Measurements from ENCODE around the gene OR5K1.

The OR5K1 gene

GRCh38 chr3:98501270-98501669, 38.3 kb downstream of the OR5K1 start:
- no peaks in the 10 kb centered on the region for H3K4me1 ChIP-seq (ENCODE audit: control insufficient read depth in 2 of 2, insufficient read depth in 1 of 2, low read depth in 1 of 2, low read length in 2 of 2)
- no peak overlapping the region for H3K9ac ChIP-seq (ENCODE audit: low read depth, low read length, poor library complexity)
- no peaks in the 10 kb centered on the region for H3K36me3 ChIP-seq (replicated peaks in 1 of 2; ENCODE audit: control insufficient read depth in 2 of 2, insufficient read depth in 2 of 2, low read length in 2 of 2)
- no CpG with 5 or more reads among the region's 4 CpGs for WGBS, 2 donors (ENCODE audit: extremely low coverage in 2 of 2, insufficient read length in 2 of 2, insufficient replicate concordance in 1 of 2)
- H2AFZ ChIP-seq (ENCODE audit: low read length): no peak overlapping the region
- H3K18ac ChIP-seq (ENCODE audit: low read length): no peak overlapping the region
- no peak overlapping the region for H4K91ac ChIP-seq (ENCODE audit: low read depth, low read length, poor library complexity)
- H2BK12ac ChIP-seq (ENCODE audit: low read length): no peak overlapping the region
- H3K4me3 ChIP-seq (ENCODE audit: low read length in 2 of 2): no peak overlapping the region
- H3K79me1 ChIP-seq (ENCODE audit: low read depth, low read length): no peaks in the 10 kb centered on the region
- no peak for DNase-seq (ENCODE audit: low spot score)
- H2AK5ac ChIP-seq (ENCODE audit: low read depth, low read length): no peak overlapping the region
- no peak overlapping the region for H3K23ac ChIP-seq (ENCODE audit: low read depth, low read length, poor library complexity)
- no peak overlapping the region for H2BK5ac ChIP-seq (ENCODE audit: low read length)
- no peak overlapping the region for H2BK120ac ChIP-seq (ENCODE audit: low read depth, low read length)
- H4K8ac ChIP-seq (ENCODE audit: low read depth, low read length): no peak overlapping the region
- H2BK15ac ChIP-seq (ENCODE audit: low read length): no peak overlapping the region
- H3K27me3 ChIP-seq (ENCODE audit: control insufficient read depth in 3 of 3, insufficient read depth in 3 of 3, low read depth in 1 of 3, low read length in 3 of 3): no peaks in the 10 kb centered on the region
- H3K4ac ChIP-seq (ENCODE audit: low read length): no peak overlapping the region
- no peak overlapping the region for H3K4me2 ChIP-seq (ENCODE audit: insufficient read depth, low read length, poor library complexity, severe bottlenecking)
- no peak overlapping the region for H3K27ac ChIP-seq (replicated peaks; ENCODE audit: low read length)
- no peaks in the 10 kb centered on the region for H3K9me3 ChIP-seq (replicated peaks in 1 of 2; ENCODE audit: control insufficient read depth in 2 of 2, insufficient read depth in 1 of 2, low read depth in 1 of 2, low read length in 2 of 2)
- no peak overlapping the region for H3K14ac ChIP-seq (ENCODE audit: low read length)

- Histone ChIP-seq H2BK12ac (ENCODE audit: low read length) (no peak overlapping the region), H3K14ac (ENCODE audit: low read length) (no peak overlapping the region), H3K4me2 (ENCODE audit: insufficient read depth, low read length, poor library complexity, severe bottlenecking) (no peak overlapping the region), H3K79me1 (ENCODE audit: low read depth, low read length) (no peaks in the 10 kb centered on the region), H2BK5ac (ENCODE audit: low read length) (no peak overlapping the region), H3K9ac (ENCODE audit: low read depth, low read length, poor library complexity) (no peak overlapping the region), H3K36me3 (replicated peaks in 1 of 2; ENCODE audit: control insufficient read depth in 2 of 2, insufficient read depth in 2 of 2, low read length in 2 of 2) (no peaks in the 10 kb centered on the region), H3K23ac (ENCODE audit: low read depth, low read length, poor library complexity) (no peak overlapping the region), H3K27ac (replicated peaks; ENCODE audit: low read length) (no peak overlapping the region), H3K9me3 (replicated peaks in 1 of 2; ENCODE audit: control insufficient read depth in 2 of 2, insufficient read depth in 1 of 2, low read depth in 1 of 2, low read length in 2 of 2) (no peaks in the 10 kb centered on the region), H3K4me1 (ENCODE audit: control insufficient read depth in 2 of 2, insufficient read depth in 1 of 2, low read depth in 1 of 2, low read length in 2 of 2) (no peaks in the 10 kb centered on the region), H3K4ac (ENCODE audit: low read length) (no peak overlapping the region), H4K8ac (ENCODE audit: low read depth, low read length) (no peak overlapping the region), H3K4me3 (ENCODE audit: low read length in 2 of 2) (no peak overlapping the region), H2AK5ac (ENCODE audit: low read depth, low read length) (no peak overlapping the region), H3K18ac (ENCODE audit: low read length) (no peak overlapping the region), H2AFZ (ENCODE audit: low read length) (no peak overlapping the region), H3K27me3 (ENCODE audit: control insufficient read depth in 3 of 3, insufficient read depth in 3 of 3, low read depth in 1 of 3, low read length in 3 of 3) (no peaks in the 10 kb centered on the region), H2BK120ac (ENCODE audit: low read depth, low read length) (no peak overlapping the region), H2BK15ac (ENCODE audit: low read length) (no peak overlapping the region), H4K91ac (ENCODE audit: low read depth, low read length, poor library complexity) (no peak overlapping the region)
- DNase-seq (ENCODE audit: low spot score): no peak
- WGBS, 2 donors (ENCODE audit: extremely low coverage in 2 of 2, insufficient read length in 2 of 2, insufficient replicate concordance in 1 of 2): no CpG with 5 or more reads among the region's 5 CpGs
Measured at GRCh38 chr3:98501863-98502576, 39.0 kb downstream of the OR5K1 start.

GRCh38 chr3:98504539-98504938, 41.5 kb downstream of the OR5K1 start:
- Histone ChIP-seq H3K23ac (ENCODE audit: low read depth, low read length, poor library complexity) (no peak overlapping the region), H2AFZ (ENCODE audit: low read length) (no peak overlapping the region), H3K14ac (ENCODE audit: low read length) (no peak overlapping the region), H2AK5ac (ENCODE audit: low read depth, low read length) (no peak overlapping the region), H2BK15ac (ENCODE audit: low read length) (no peak overlapping the region), H3K4me2 (ENCODE audit: insufficient read depth, low read length, poor library complexity, severe bottlenecking) (no peak overlapping the region), H3K9me3 (replicated peaks in 1 of 2; ENCODE audit: control insufficient read depth in 2 of 2, insufficient read depth in 1 of 2, low read depth in 1 of 2, low read length in 2 of 2) (no peaks in the 10 kb centered on the region), H3K9ac (ENCODE audit: low read depth, low read length, poor library complexity) (no peak overlapping the region), H2BK5ac (ENCODE audit: low read length) (no peak overlapping the region), H2BK120ac (ENCODE audit: low read depth, low read length) (no peak overlapping the region), H2BK12ac (ENCODE audit: low read length) (no peak overlapping the region), H3K4me1 (ENCODE audit: control insufficient read depth in 2 of 2, insufficient read depth in 1 of 2, low read depth in 1 of 2, low read length in 2 of 2) (no peaks in the 10 kb centered on the region), H3K79me1 (ENCODE audit: low read depth, low read length) (no peaks in the 10 kb centered on the region), H4K8ac (ENCODE audit: low read depth, low read length) (no peak overlapping the region), H3K36me3 (replicated peaks in 1 of 2; ENCODE audit: control insufficient read depth in 2 of 2, insufficient read depth in 2 of 2, low read length in 2 of 2) (no peaks in the 10 kb centered on the region), H3K27me3 (ENCODE audit: control insufficient read depth in 3 of 3, insufficient read depth in 3 of 3, low read depth in 1 of 3, low read length in 3 of 3) (no peaks in the 10 kb centered on the region), H3K4me3 (ENCODE audit: low read length in 2 of 2) (no peak overlapping the region), H4K91ac (ENCODE audit: low read depth, low read length, poor library complexity) (no peak overlapping the region), H3K18ac (ENCODE audit: low read length) (no peak overlapping the region), H3K27ac (replicated peaks; ENCODE audit: low read length) (no peak overlapping the region), H3K4ac (ENCODE audit: low read length) (no peak overlapping the region)
- no CpG with 5 or more reads among the region's 4 CpGs for WGBS, 2 donors (ENCODE audit: extremely low coverage in 2 of 2, insufficient read length in 2 of 2, insufficient replicate concordance in 1 of 2)
- DNase-seq (ENCODE audit: low spot score): no peak

DNA sequence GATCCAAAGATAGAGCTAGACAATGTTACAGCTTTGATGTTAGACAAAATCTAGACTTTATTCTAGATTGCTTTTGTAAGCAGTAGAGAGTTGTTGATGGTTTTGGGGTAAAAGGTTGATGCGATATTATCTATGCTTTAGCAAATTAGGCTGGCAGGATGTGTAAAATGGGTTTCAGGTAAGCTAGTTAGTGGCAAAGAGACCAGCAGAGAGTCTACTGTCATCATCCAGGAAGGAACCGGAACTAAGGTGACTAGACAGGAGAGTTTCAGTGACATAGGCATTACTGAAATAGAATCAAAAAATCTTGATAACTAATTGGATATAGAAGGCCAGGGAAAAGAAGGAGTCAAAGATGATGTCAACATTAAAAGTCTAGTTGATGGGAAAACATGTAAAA, 45.6 kb downstream of the OR5K1 start:
- no peak overlapping the region for H2AK5ac ChIP-seq (ENCODE audit: low read depth, low read length)
- H3K4me3 ChIP-seq (ENCODE audit: low read length in 2 of 2): no peak overlapping the region
- H2BK12ac ChIP-seq (ENCODE audit: low read length): no peak overlapping the region
- H3K36me3 ChIP-seq (replicated peaks in 1 of 2; ENCODE audit: control insufficient read depth in 2 of 2, insufficient read depth in 2 of 2, low read length in 2 of 2): no peaks in the 10 kb centered on the region
- no peak for DNase-seq (ENCODE audit: low spot score)
- H3K23ac ChIP-seq (ENCODE audit: low read depth, low read length, poor library complexity): no peak overlapping the region
- no CpG with 5 or more reads among the region's 2 CpGs for WGBS, 2 donors (ENCODE audit: extremely low coverage in 2 of 2, insufficient read length in 2 of 2, insufficient replicate concordance in 1 of 2)
- no peak overlapping the region for H4K91ac ChIP-seq (ENCODE audit: low read depth, low read length, poor library complexity)
- no peak overlapping the region for H4K8ac ChIP-seq (ENCODE audit: low read depth, low read length)
- H3K14ac ChIP-seq (ENCODE audit: low read length): no peak overlapping the region
- H3K4me1 ChIP-seq (ENCODE audit: control insufficient read depth in 2 of 2, insufficient read depth in 1 of 2, low read depth in 1 of 2, low read length in 2 of 2): no peaks in the 10 kb centered on the region
- no peak overlapping the region for H3K4ac ChIP-seq (ENCODE audit: low read length)
- H3K27me3 ChIP-seq (ENCODE audit: control insufficient read depth in 3 of 3, insufficient read depth in 3 of 3, low read depth in 1 of 3, low read length in 3 of 3): no peaks in the 10 kb centered on the region
- no peak overlapping the region for H2AFZ ChIP-seq (ENCODE audit: low read length)
- no peak overlapping the region for H2BK5ac ChIP-seq (ENCODE audit: low read length)
- no peak overlapping the region for H3K18ac ChIP-seq (ENCODE audit: low read length)
- H3K4me2 ChIP-seq (ENCODE audit: insufficient read depth, low read length, poor library complexity, severe bottlenecking): no peak overlapping the region
- no peaks in the 10 kb centered on the region for H3K79me1 ChIP-seq (ENCODE audit: low read depth, low read length)
- no peak overlapping the region for H3K9ac ChIP-seq (ENCODE audit: low read depth, low read length, poor library complexity)
- no peak overlapping the region for H3K27ac ChIP-seq (replicated peaks; ENCODE audit: low read length)
- no peaks in the 10 kb centered on the region for H3K9me3 ChIP-seq (replicated peaks in 1 of 2; ENCODE audit: control insufficient read depth in 2 of 2, insufficient read depth in 1 of 2, low read depth in 1 of 2, low read length in 2 of 2)
- no peak overlapping the region for H2BK15ac ChIP-seq (ENCODE audit: low read length)
- no peak overlapping the region for H2BK120ac ChIP-seq (ENCODE audit: low read depth, low read length)

All from neuronal stem cell (in vitro differentiated cells).